ENCODE results near the gene CAT.

GRCh38 chr11:34460278-34460677, 21.5 kb downstream of the CAT start:
- TF ChIP-seq CTCF (conservative IDR thresholded peaks at IDR 0.05) (no peak), ZFX (IDR thresholded peaks at IDR 0.05) (no peak)
